H9 (cell line): ENCODE results near the gene PARP3. TPM values are rescaled to one million over a fixed set of nuclear protein-coding genes. Genes with fewer than 3 reads are reported as not detected.

ENCODE experiments used
- DNase-seq: peaks from one replicate; pipeline ENCODE4 v3.0.0-alpha.2; 2017
- H2AFZ ChIP-seq: one replicate; pipeline ENCODE4 v1.6.1; 2013; ENCODE audit warnings: mild to moderate bottlenecking, low read length, control low read depth, moderate library complexity
- H2AK5ac ChIP-seq: 2 replicates; pipeline ENCODE4 v1.6.1; 2013; ENCODE audit warnings: low read length, control low read depth, mixed read lengths; ENCODE audit not compliant: insufficient read length
- H2BK120ac ChIP-seq: one replicate; pipeline ENCODE4 v1.6.1; 2013; ENCODE audit warnings: low read depth, mild to moderate bottlenecking, low read length, control low read depth, inconsistent platforms; ENCODE audit not compliant: poor library complexity, severe bottlenecking
- H2BK12ac ChIP-seq: 2 replicates; pipeline ENCODE4 v1.6.1; 2013; ENCODE audit warnings: low read length, control low read depth, mixed read lengths, low read depth; ENCODE audit not compliant: insufficient read length
- H2BK15ac ChIP-seq: 2 replicates; pipeline ENCODE4 v1.6.1; 2013; ENCODE audit warnings: low read depth, low read length, control low read depth
- H2BK20ac ChIP-seq: one replicate; pipeline ENCODE4 v1.6.1; 2013; ENCODE audit warnings: low read depth, mild to moderate bottlenecking, low read length, control low read depth, inconsistent platforms; ENCODE audit not compliant: poor library complexity, severe bottlenecking
- H2BK5ac ChIP-seq: 2 replicates; pipeline ENCODE4 v1.6.1; 2013; ENCODE audit warnings: low read length, control low read depth, mixed read lengths; ENCODE audit not compliant: insufficient read length
- H3K14ac ChIP-seq: 2 replicates; pipeline ENCODE4 v1.6.1; 2013; ENCODE audit warnings: low read length, control low read depth; ENCODE audit not compliant: insufficient read depth
- H3K18ac ChIP-seq: 2 replicates; pipeline ENCODE4 v1.6.1; 2013; ENCODE audit warnings: low read depth, mild to moderate bottlenecking, mixed read lengths, low read length, control low read depth; ENCODE audit not compliant: insufficient read length
- H3K23ac ChIP-seq: 2 replicates; pipeline ENCODE4 v1.6.1; 2013; ENCODE audit warnings: low read length, control low read depth, mixed read lengths, low read depth; ENCODE audit not compliant: insufficient read length
- H3K23me2 ChIP-seq: 2 replicates; pipeline ENCODE4 v1.6.1; 2013; ENCODE audit warnings: low read depth, mild to moderate bottlenecking, mixed read lengths, low read length, control low read depth; ENCODE audit not compliant: insufficient read length, poor library complexity, severe bottlenecking
- H3K27ac ChIP-seq: 2 replicates; pipeline ENCODE4 v1.5.1; 2013; ENCODE audit warnings: low read length, control low read depth, mixed read lengths, low read depth; ENCODE audit not compliant: insufficient read length
- H3K27me3 ChIP-seq: 2 replicates; pipeline ENCODE4 v1.6.1; 2013; ENCODE audit warnings: low read length, control low read depth, inconsistent platforms; ENCODE audit not compliant: insufficient read depth
- H3K4ac ChIP-seq: 2 replicates; pipeline ENCODE4 v1.6.1; 2013; ENCODE audit warnings: low read depth, mild to moderate bottlenecking, control low read depth, inconsistent platforms, low read length, moderate library complexity
- H3K4me1 ChIP-seq: 2 replicates; pipeline ENCODE4 v1.6.1; 2013; ENCODE audit warnings: low read length, control low read depth, inconsistent platforms; ENCODE audit not compliant: insufficient read depth
- H3K4me2 ChIP-seq: 2 replicates; pipeline ENCODE4 v1.6.1; 2013; ENCODE audit warnings: low read length, control low read depth, mixed read lengths; ENCODE audit not compliant: insufficient read length, insufficient read depth
- H3K56ac ChIP-seq: 2 replicates; pipeline ENCODE4 v1.6.1; 2013; ENCODE audit warnings: low read depth, mild to moderate bottlenecking, mixed read lengths, low read length, control low read depth; ENCODE audit not compliant: insufficient read length
- H3K79me1 ChIP-seq: 2 replicates; pipeline ENCODE4 v1.6.1; 2013; ENCODE audit warnings: low read depth, mild to moderate bottlenecking, moderate library complexity, low read length, control low read depth, inconsistent platforms; ENCODE audit not compliant: insufficient read depth, poor library complexity, severe bottlenecking
- H3K79me2 ChIP-seq: 2 replicates; pipeline ENCODE4 v1.6.1; 2013; ENCODE audit warnings: low read length, control low read depth, inconsistent platforms; ENCODE audit not compliant: insufficient read depth
- H3K9ac ChIP-seq: 2 replicates; pipeline ENCODE4 v1.6.1; 2013; ENCODE audit warnings: low read length, control low read depth, mixed read lengths; ENCODE audit not compliant: insufficient read length; ENCODE audit errors: extremely low read depth
- H3K9me3 ChIP-seq: one replicate; pipeline ENCODE4 v1.6.1; 2013; ENCODE audit warnings: low read depth, low read length, inconsistent platforms; ENCODE audit not compliant: control insufficient read depth
- H3T11ph ChIP-seq: one replicate; pipeline ENCODE4 v1.6.1; 2013; ENCODE audit warnings: mild to moderate bottlenecking, low read length, control low read depth, inconsistent platforms
- H4K20me1 ChIP-seq: one replicate; pipeline ENCODE4 v1.6.1; 2013; ENCODE audit not compliant: control insufficient read depth, insufficient read length, insufficient read depth
- H4K5ac ChIP-seq: 2 replicates; pipeline ENCODE4 v1.6.1; 2013; ENCODE audit warnings: low read depth, mild to moderate bottlenecking, mixed read lengths, low read length, control low read depth; ENCODE audit not compliant: insufficient read length
- H4K8ac ChIP-seq: replicated peaks from 2 replicates; pipeline ENCODE4 v1.6.1; 2013; ENCODE audit warnings: low read length, control low read depth, mixed read lengths, low read depth; ENCODE audit not compliant: insufficient read length
- H4K91ac ChIP-seq: 2 replicates; pipeline ENCODE4 v1.6.1; 2013; ENCODE audit warnings: low read depth, mild to moderate bottlenecking, moderate library complexity, mixed read lengths, low read length, control low read depth; ENCODE audit not compliant: insufficient read length
- H3K27ac Mint-ChIP-seq, 3 experiments: 2 replicates in 2 of 3; 3 replicates in 1 of 3; pipeline ENCODE4 v1.8.0; 2020 to 2021; ENCODE audit warnings: mixed read lengths in 3 of 3, mild to moderate bottlenecking in 1 of 3, moderate library complexity in 1 of 3
- H3K27me3 Mint-ChIP-seq: 2 replicates; pipeline ENCODE4 v1.8.0; 2021; ENCODE audit warnings: low read depth, mild to moderate bottlenecking, moderate library complexity, mixed read lengths
- H3K36me3 Mint-ChIP-seq, 3 experiments: 2 replicates in 2 of 3; 3 replicates in 1 of 3; pipeline ENCODE4 v1.8.0; 2020 to 2021; ENCODE audit warnings: low read depth in 3 of 3, mixed read lengths in 3 of 3; ENCODE audit not compliant: insufficient read depth in 1 of 3
- H3K4me1 Mint-ChIP-seq, 2 experiments: 2 replicates each; pipeline ENCODE4 v1.8.0; 2020; ENCODE audit warnings: mixed read lengths in 2 of 2
- H3K4me3 Mint-ChIP-seq, 2 experiments: 2 replicates in 1 of 2; 3 replicates in 1 of 2; pipeline ENCODE4 v1.8.0; 2020 to 2021; ENCODE audit warnings: mild to moderate bottlenecking in 2 of 2, mixed read lengths in 2 of 2, moderate library complexity in 1 of 2
- H3K9me3 Mint-ChIP-seq, 2 experiments: 2 replicates in 1 of 2; 3 replicates in 1 of 2; pipeline ENCODE4 v1.8.0; 2020; ENCODE audit warnings: mild to moderate bottlenecking in 2 of 2, mixed read lengths in 2 of 2, moderate library complexity in 1 of 2
- CTCF ChIP-seq: fragments of 200-600 bp; sonication (generic); conservative IDR thresholded peaks from 3 replicates; pipeline ENCODE4 v1.8.0; 2021; ENCODE audit warnings: antibody characterized with exemption, mild to moderate bottlenecking
- WGBS: extraction: QIAGEN DNeasy Blood & Tissue Kit; methylation state at CpG from one replicate; pipeline ENCODE4 v1.1.7; 2013; ENCODE audit warnings: missing lambda C conversion rate, low lambda C conversion rate, mixed read lengths; ENCODE audit not compliant: insufficient read length; ENCODE audit errors: extremely low coverage; 5-methylcytosine and 5-hydroxymethylcytosine counted together
- total RNA-seq: library from RNA; stranded (reverse); gene quantifications from 2 replicates; pipeline ENCODE4 v1.2.1, GENCODE V29; 2021

PARP3 gene
- total RNA-seq, 1 experiment from 2014 or later = 1.3 TPM

- Histone ChIP-seq H3K14ac (no peak overlapping the region), H2BK5ac (no peak overlapping the region), H3K18ac (no peak overlapping the region), H4K20me1 (peaks cover 3% of the 10 kb centered on the region), H4K8ac (no peak overlapping the region), H3K79me2 (no peaks in the 10 kb centered on the region), H3K9ac (no peak overlapping the region), H3K4me1 (peaks cover 3% of the 10 kb centered on the region; the same call in 1 of the 2 replicates), H3T11ph (no peak overlapping the region), H4K91ac (no peak overlapping the region), H3K23me2 (peaks cover 6% of the 10 kb centered on the region), H2AK5ac (no peak overlapping the region), H3K9me3 (no peaks in the 10 kb centered on the region), H3K27me3 (no peaks in the 10 kb centered on the region), H2BK15ac (no peak overlapping the region), H3K56ac (no peak overlapping the region), H3K23ac (no peak overlapping the region), H3K79me1 (no peaks in the 10 kb centered on the region), H2BK12ac (no peak overlapping the region), H3K4ac (no peak overlapping the region), H4K5ac (no peak overlapping the region), H3K27ac (no peak overlapping the region), H2BK20ac (no peak overlapping the region), H2BK120ac (no peak overlapping the region), H2AFZ (no peak overlapping the region), H3K4me2 (no peak overlapping the region)
- no peaks in the 10 kb centered on the region for H3K27me3 Mint-ChIP-seq
- no CpG with 5 or more reads among the region's 6 CpGs for WGBS
- TF ChIP-seq CTCF = no peak
- H3K4me1 Mint-ChIP-seq = peaks cover 21 to 31% of the 10 kb centered on the region in 2 experiments
- H3K9me3 Mint-ChIP-seq = peaks cover 0 to 2% of the 10 kb centered on the region in 2 experiments; a peak in 2 of 5 replicates
- peaks cover 0 to 3% (median 2%) of the 10 kb centered on the region in 3 experiments; a peak in 4 of 7 replicates for H3K36me3 Mint-ChIP-seq
- no peak overlapping the region for H3K27ac Mint-ChIP-seq
- peak overlapping the region; percentile 9 to 19; a peak in 2 of 5 replicates for H3K4me3 Mint-ChIP-seq
- no peak for DNase-seq
These were observed 42.9 kb downstream of the PARP3 start for GRCh38 chr3:51985063-51985462.
